Uterus (tissue), 4 donors: ENCODE data around the gene GLB1L2. TPM values are rescaled to one million over a fixed set of nuclear protein-coding genes. Genes with fewer than 3 reads are reported as not detected.

Source experiments
- DNase-seq, 2 donors: peaks; one replicate each; pipeline ENCODE4 v3.0.0-alpha.2; 2019 to 2020
- H3K27ac ChIP-seq, 2 donors: fragments of 200-600 bp; sonication (generic); 1 replicate in 1 of 2; 2 replicates in 1 of 2; pipeline ENCODE4 v1.5.1; 2016 to 2018
- H3K27me3 ChIP-seq, 2 donors: fragments of 200-600 bp; sonication (generic); one replicate each; pipeline ENCODE4 v1.5.1; 2018 to 2019; ENCODE audit warnings: control low read depth in 1 of 2
- H3K36me3 ChIP-seq, 2 donors: fragments of 200-600 bp; sonication (generic); one replicate each; pipeline ENCODE4 v1.5.1; 2019; ENCODE audit warnings: control low read depth in 1 of 2
- H3K4me1 ChIP-seq, 2 donors: fragments of 200-600 bp; sonication (generic); one replicate each; pipeline ENCODE4 v1.5.1; 2018 to 2019; ENCODE audit warnings: control low read depth in 1 of 2
- H3K4me3 ChIP-seq, 2 donors: fragments of 200-600 bp; sonication (generic); 1 replicate in 1 of 2; 2 replicates in 1 of 2; pipeline ENCODE4 v1.5.1; 2018 to 2019; ENCODE audit warnings: mild to moderate bottlenecking in 1 of 2
- H3K9me3 ChIP-seq, 2 donors: fragments of 200-600 bp; sonication (generic); one replicate each; pipeline ENCODE4 v1.5.1; 2019; ENCODE audit warnings: control low read depth in 1 of 2
- CTCF ChIP-seq, 4 experiments: fragments of 200-600 bp in 2 of 4; fragments of 450-650 bp in 2 of 4; sonication (generic) in 2 of 4; IDR thresholded peaks; one replicate each; pipeline ENCODE4 v1.5.1; 2016 to 2019; ENCODE audit warnings: antibody characterized with exemption in 4 of 4, mild to moderate bottlenecking in 2 of 4, moderate library complexity in 1 of 4
- POLR2A ChIP-seq, 2 donors: fragments of 450-650 bp; IDR thresholded peaks; one replicate each; pipeline ENCODE4 v1.6.1; 2016; ENCODE audit warnings: antibody characterized with exemption in 2 of 2, mild to moderate bottlenecking in 1 of 2, moderate library complexity in 1 of 2
- intact Hi-C: fragments of 100-400 bp; cut with DNase I; formaldehyde crosslinking; loops from one replicate; pipeline ENCODE4 v1.15.1; 2023; ENCODE audit warnings: low total_unique reads
- total RNA-seq, 4 donors: library from RNA; depleted of rRNA in 3 of 4; stranded (reverse); fragments of >200 nt in 3 of 4; gene quantifications; one replicate each; pipeline versions ENCODE4 v1.1.0 to v1.2.4, GENCODE V29; 2014 to 2023
- donor health status: DM: yes; HTN: yes; CAD: no.

GLB1L2 gene
- total RNA-seq, 4 donors from 2014 or later, result 5.0 to 28.2 (median 16.7) TPM

GRCh38 chr11:134372961-134373360 is 41.2 kb downstream of the GLB1L2 start:
- Histone ChIP-seq H3K27ac (no peak overlapping the region), H3K36me3 (no peaks in the 10 kb centered on the region), H3K4me3 (no peak overlapping the region), H3K4me1 (no peaks in the 10 kb centered on the region), H3K9me3 (no peaks in the 10 kb centered on the region), H3K27me3 (no peaks in the 10 kb centered on the region)
- intact Hi-C loops, result no loop called here
- no peak for TF ChIP-seq POLR2A (IDR thresholded peaks at IDR 0.05)
- TF ChIP-seq CTCF (IDR thresholded peaks at IDR 0.05), result no peak
- DNase-seq, result no peak

- H3K27me3 ChIP-seq, result no peaks in the 10 kb centered on the region
- H3K4me3 ChIP-seq, result no peak overlapping the region
- no peaks in the 10 kb centered on the region for H3K36me3 ChIP-seq
- no peak overlapping the region for H3K27ac ChIP-seq
- DNase-seq, result no peak
- intact Hi-C loops, result no loop called here
- H3K9me3 ChIP-seq, result no peaks in the 10 kb centered on the region
- TF ChIP-seq POLR2A (IDR thresholded peaks at IDR 0.05) (no peak), CTCF (IDR thresholded peaks at IDR 0.05) (no peak)
- no peaks in the 10 kb centered on the region for H3K4me1 ChIP-seq
These were observed 41.8 kb downstream of the GLB1L2 start for GRCh38 chr11:134373591-134374052.

GRCh38 chr11:134374171-134374570 is 42.4 kb downstream of the GLB1L2 start:
- no peaks in the 10 kb centered on the region for H3K36me3 ChIP-seq
- H3K4me1 ChIP-seq, result no peaks in the 10 kb centered on the region
- no peak overlapping the region for H3K4me3 ChIP-seq
- intact Hi-C loops, result no loop called here
- H3K27ac ChIP-seq, result no peak overlapping the region
- H3K27me3 ChIP-seq, result no peaks in the 10 kb centered on the region
- TF ChIP-seq POLR2A (IDR thresholded peaks at IDR 0.05) (no peak), CTCF (IDR thresholded peaks at IDR 0.05) (no peak)
- no peak for DNase-seq
- no peaks in the 10 kb centered on the region for H3K9me3 ChIP-seq

- Histone ChIP-seq H3K27me3 (no peaks in the 10 kb centered on the region), H3K9me3 (no peaks in the 10 kb centered on the region), H3K36me3 (no peaks in the 10 kb centered on the region), H3K27ac (no peak overlapping the region), H3K4me3 (no peak overlapping the region), H3K4me1 (no peaks in the 10 kb centered on the region)
- no peak for DNase-seq
- TF ChIP-seq POLR2A (IDR thresholded peaks at IDR 0.05) (no peak), CTCF (IDR thresholded peaks at IDR 0.05) (no peak)
- intact Hi-C loops, result no loop called here
These were observed 43.2 kb downstream of the GLB1L2 start for GRCh38 chr11:134374891-134375550.

GRCh38 chr11:134376150-134376921 is 44.5 kb downstream of the GLB1L2 start:
- Histone ChIP-seq H3K27me3 (no peaks in the 10 kb centered on the region), H3K36me3 (no peaks in the 10 kb centered on the region), H3K4me1 (no peaks in the 10 kb centered on the region), H3K27ac (no peak overlapping the region), H3K9me3 (no peaks in the 10 kb centered on the region), H3K4me3 (no peak overlapping the region)
- TF ChIP-seq POLR2A (IDR thresholded peaks at IDR 0.05) (no peak), CTCF (IDR thresholded peaks at IDR 0.05) (no peak)
- DNase-seq, result no peak
- intact Hi-C loops, result no loop called here
